AG04449 (cell line): ENCODE measurements around the gene SLF2.

ENCODE experiments used
- CTCF ChIA-PET: fragments of 350-600 bp; formaldehyde crosslinking; extraction: SDS; loops from one replicate; lab custom pipeline; 2021; ENCODE audit warnings: antibody characterized with exemption; lab: Yijun Ruan, JAX
- POLR2A ChIA-PET: fragments of 400-600, 350-600 bp; formaldehyde crosslinking; extraction: SDS; loops from one replicate; lab custom pipeline; 2020; ENCODE audit warnings: antibody characterized with exemption, inconsistent platforms; lab: Yijun Ruan, JAX
- DNase-seq: peaks from one replicate; pipeline ENCODE4 v3.0.0-alpha.2; 2010; ENCODE audit warnings: low read depth, low spot score
- H3K4me3 ChIP-seq: 2 replicates; pipeline ENCODE4 v1.5.1; 2011; ENCODE audit warnings: low read depth, mild to moderate bottlenecking, control low read depth, low read length
- CTCF ChIP-seq: IDR thresholded peaks from one replicate; pipeline ENCODE4 v1.5.1; 2011; ENCODE audit warnings: mild to moderate bottlenecking, moderate library complexity, low read length, control low read depth, inconsistent platforms; ENCODE audit not compliant: insufficient read depth; ENCODE audit errors: missing control alignments

Gene SLF2

GRCh38 chr10:100909501-100910263 is 3.1 kb upstream of the SLF2 start:
- no peak for DNase-seq
- CTCF ChIA-PET: interaction anchor here (1.0 to 1.8 kb wide), 4 partner anchors 13 to 391 kb away, joined by 3 to 4 read pairs (median 3); no protein-coding TSS in a partner anchor
- H3K4me3 ChIP-seq: no peak overlapping the region
- POLR2A ChIA-PET: no interaction called here
- no peak for TF ChIP-seq CTCF

- no peak for DNase-seq
- TF ChIP-seq CTCF: no peak
- ChIA-PET POLR2A (no interaction called here), CTCF (interaction anchor here (1.6 kb wide), 1 partner anchor 10 kb away, joined by 5 read pairs; no protein-coding TSS in a partner anchor)
- H3K4me3 ChIP-seq: no peak overlapping the region
Measured at GRCh38 chr10:100911472-100911871, 1.3 kb upstream of the SLF2 start.

GRCh38 chr10:100912013-100912604 is 654 bp upstream of the SLF2 start:
- no peak for DNase-seq
- H3K4me3 ChIP-seq: peak overlapping the region; percentile 61
- CTCF ChIA-PET: interaction anchor here (0.9 to 1.6 kb wide), 2 partner anchors 10 to 349 kb away, joined by 3 to 5 read pairs; no protein-coding TSS in a partner anchor
- no peak for TF ChIP-seq CTCF
- POLR2A ChIA-PET: interaction anchor here (0.7 to 1.3 kb wide), 2 partner anchors 22 to 96 kb away, joined by 3 read pairs; no protein-coding TSS in a partner anchor

GRCh38 chr10:100913470-100913865 is 705 bp downstream of the SLF2 start:
- TF ChIP-seq CTCF: no peak
- DNase-seq: no peak
- POLR2A ChIA-PET: interaction anchor here (0.5 to 1.3 kb wide), 2 partner anchors 24 to 28 kb away, joined by 3 read pairs; no protein-coding TSS in a partner anchor
- CTCF ChIA-PET: interaction anchor here (0.6 to 1.5 kb wide), 3 partner anchors 10 to 21 kb away, joined by 3 to 4 read pairs (median 3); no protein-coding TSS in a partner anchor
- peak overlapping the region; percentile 97 for H3K4me3 ChIP-seq

- ChIA-PET CTCF (no interaction called here), POLR2A (interaction anchor here (0.6 kb wide), 1 partner anchor 144 kb away, joined by 3 read pairs; no protein-coding TSS in a partner anchor)
- no peak for DNase-seq
- TF ChIP-seq CTCF: no peak
- no peak overlapping the region for H3K4me3 ChIP-seq
Measured at GRCh38 chr10:100917071-100917470, 4.3 kb downstream of the SLF2 start.

- ChIA-PET POLR2A (no interaction called here), CTCF (interaction anchor here (1.6 to 2.2 kb wide), 2 partner anchors 10 to 13 kb away, joined by 4 to 10 read pairs; partner anchors contain the start of gene SLF2)
- no peak overlapping the region for H3K4me3 ChIP-seq
- no peak for DNase-seq
- TF ChIP-seq CTCF: no peak
Measured at GRCh38 chr10:100923580-100923979, 10.8 kb downstream of the SLF2 start.
